Epithelial cell of esophagus (primary cell): ENCODE results near the gene HPSE.
"Not testable (repeated sequence)": the region's sequence is repeated elsewhere in the genome, so short reads cannot be mapped to it uniquely, and the experiment has no call there.

ENCODE experiments used
- DNase-seq: peaks from one replicate; pipeline ENCODE4 v3.0.0; 2010; ENCODE audit warnings: low read depth
- H3K4me3 ChIP-seq: 2 replicates; pipeline ENCODE4 v1.5.1; 2011; ENCODE audit warnings: mild to moderate bottlenecking, low read length, control low read depth
- CTCF ChIP-seq: IDR thresholded peaks from 2 replicates; pipeline ENCODE4 v1.5.1; 2011; ENCODE audit warnings: low read depth, mild to moderate bottlenecking, low read length, control low read depth, inconsistent platforms; ENCODE audit not compliant: insufficient read depth; ENCODE audit errors: missing control alignments

The HPSE gene

GRCh38 chr4:83339573-83339972 is 4.9 kb upstream of the HPSE start:
- H3K4me3 ChIP-seq = no peak overlapping the region
- no peak for DNase-seq
- no peak for TF ChIP-seq CTCF

- H3K4me3 ChIP-seq = no peak overlapping the region
- no peak for DNase-seq
- no peak for TF ChIP-seq CTCF
Observed at GRCh38 chr4:83335701-83336100, 1.1 kb upstream of the HPSE start.

- DNase-seq = no peak
- no peak overlapping the region for H3K4me3 ChIP-seq
- TF ChIP-seq CTCF = no peak
Observed at GRCh38 chr4:83331956-83332355, 2.7 kb downstream of the HPSE start.

- DNase-seq = peak; percentile 80
- H3K4me3 ChIP-seq = no peak overlapping the region
- no peak for TF ChIP-seq CTCF
Observed at GRCh38 chr4:83329521-83330110, 5.0 kb downstream of the HPSE start.

- H3K4me3 ChIP-seq = no peak overlapping the region
- peak; percentile 12 for TF ChIP-seq CTCF
- peak; percentile 37 for DNase-seq
Observed at GRCh38 chr4:83328521-83329187, 6.0 kb downstream of the HPSE start.

GRCh38 chr4:83326546-83326945 is 8.1 kb downstream of the HPSE start:
- no peak for TF ChIP-seq CTCF
- no peak overlapping the region for H3K4me3 ChIP-seq
- DNase-seq = no peak

GRCh38 chr4:83325306-83325705 is 9.3 kb downstream of the HPSE start:
- not testable (repeated sequence) for DNase-seq, H3K4me3 ChIP-seq
